H9 (cell line): ENCODE measurements around the gene LPCAT1. TPM values are rescaled to one million over a fixed set of nuclear protein-coding genes. Genes with fewer than 3 reads are reported as not detected.

ENCODE experiments used
- DNase-seq: peaks from one replicate; pipeline ENCODE4 v3.0.0-alpha.2; 2017
- H2AFZ ChIP-seq: one replicate; pipeline ENCODE4 v1.6.1; 2013; ENCODE audit warnings: mild to moderate bottlenecking, low read length, control low read depth, moderate library complexity
- H2AK5ac ChIP-seq: 2 replicates; pipeline ENCODE4 v1.6.1; 2013; ENCODE audit warnings: low read length, control low read depth, mixed read lengths; ENCODE audit not compliant: insufficient read length
- H2BK120ac ChIP-seq: one replicate; pipeline ENCODE4 v1.6.1; 2013; ENCODE audit warnings: low read depth, mild to moderate bottlenecking, low read length, control low read depth, inconsistent platforms; ENCODE audit not compliant: poor library complexity, severe bottlenecking
- H2BK12ac ChIP-seq: 2 replicates; pipeline ENCODE4 v1.6.1; 2013; ENCODE audit warnings: low read length, control low read depth, mixed read lengths, low read depth; ENCODE audit not compliant: insufficient read length
- H2BK15ac ChIP-seq: 2 replicates; pipeline ENCODE4 v1.6.1; 2013; ENCODE audit warnings: low read depth, low read length, control low read depth
- H2BK20ac ChIP-seq: one replicate; pipeline ENCODE4 v1.6.1; 2013; ENCODE audit warnings: low read depth, mild to moderate bottlenecking, low read length, control low read depth, inconsistent platforms; ENCODE audit not compliant: poor library complexity, severe bottlenecking
- H2BK5ac ChIP-seq: 2 replicates; pipeline ENCODE4 v1.6.1; 2013; ENCODE audit warnings: low read length, control low read depth, mixed read lengths; ENCODE audit not compliant: insufficient read length
- H3K14ac ChIP-seq: 2 replicates; pipeline ENCODE4 v1.6.1; 2013; ENCODE audit warnings: low read length, control low read depth; ENCODE audit not compliant: insufficient read depth
- H3K18ac ChIP-seq: 2 replicates; pipeline ENCODE4 v1.6.1; 2013; ENCODE audit warnings: low read depth, mild to moderate bottlenecking, mixed read lengths, low read length, control low read depth; ENCODE audit not compliant: insufficient read length
- H3K23ac ChIP-seq: 2 replicates; pipeline ENCODE4 v1.6.1; 2013; ENCODE audit warnings: low read length, control low read depth, mixed read lengths, low read depth; ENCODE audit not compliant: insufficient read length
- H3K23me2 ChIP-seq: 2 replicates; pipeline ENCODE4 v1.6.1; 2013; ENCODE audit warnings: low read depth, mild to moderate bottlenecking, mixed read lengths, low read length, control low read depth; ENCODE audit not compliant: insufficient read length, poor library complexity, severe bottlenecking
- H3K27ac ChIP-seq: 2 replicates; pipeline ENCODE4 v1.5.1; 2013; ENCODE audit warnings: low read length, control low read depth, mixed read lengths, low read depth; ENCODE audit not compliant: insufficient read length
- H3K27me3 ChIP-seq: 2 replicates; pipeline ENCODE4 v1.6.1; 2013; ENCODE audit warnings: low read length, control low read depth, inconsistent platforms; ENCODE audit not compliant: insufficient read depth
- H3K4ac ChIP-seq: 2 replicates; pipeline ENCODE4 v1.6.1; 2013; ENCODE audit warnings: low read depth, mild to moderate bottlenecking, control low read depth, inconsistent platforms, low read length, moderate library complexity
- H3K4me1 ChIP-seq: 2 replicates; pipeline ENCODE4 v1.6.1; 2013; ENCODE audit warnings: low read length, control low read depth, inconsistent platforms; ENCODE audit not compliant: insufficient read depth
- H3K4me2 ChIP-seq: 2 replicates; pipeline ENCODE4 v1.6.1; 2013; ENCODE audit warnings: low read length, control low read depth, mixed read lengths; ENCODE audit not compliant: insufficient read length, insufficient read depth
- H3K56ac ChIP-seq: 2 replicates; pipeline ENCODE4 v1.6.1; 2013; ENCODE audit warnings: low read depth, mild to moderate bottlenecking, mixed read lengths, low read length, control low read depth; ENCODE audit not compliant: insufficient read length
- H3K79me1 ChIP-seq: 2 replicates; pipeline ENCODE4 v1.6.1; 2013; ENCODE audit warnings: low read depth, mild to moderate bottlenecking, moderate library complexity, low read length, control low read depth, inconsistent platforms; ENCODE audit not compliant: insufficient read depth, poor library complexity, severe bottlenecking
- H3K79me2 ChIP-seq: 2 replicates; pipeline ENCODE4 v1.6.1; 2013; ENCODE audit warnings: low read length, control low read depth, inconsistent platforms; ENCODE audit not compliant: insufficient read depth
- H3K9ac ChIP-seq: 2 replicates; pipeline ENCODE4 v1.6.1; 2013; ENCODE audit warnings: low read length, control low read depth, mixed read lengths; ENCODE audit not compliant: insufficient read length; ENCODE audit errors: extremely low read depth
- H3K9me3 ChIP-seq: one replicate; pipeline ENCODE4 v1.6.1; 2013; ENCODE audit warnings: low read depth, low read length, inconsistent platforms; ENCODE audit not compliant: control insufficient read depth
- H3T11ph ChIP-seq: one replicate; pipeline ENCODE4 v1.6.1; 2013; ENCODE audit warnings: mild to moderate bottlenecking, low read length, control low read depth, inconsistent platforms
- H4K20me1 ChIP-seq: one replicate; pipeline ENCODE4 v1.6.1; 2013; ENCODE audit not compliant: control insufficient read depth, insufficient read length, insufficient read depth
- H4K5ac ChIP-seq: 2 replicates; pipeline ENCODE4 v1.6.1; 2013; ENCODE audit warnings: low read depth, mild to moderate bottlenecking, mixed read lengths, low read length, control low read depth; ENCODE audit not compliant: insufficient read length
- H4K8ac ChIP-seq: replicated peaks from 2 replicates; pipeline ENCODE4 v1.6.1; 2013; ENCODE audit warnings: low read length, control low read depth, mixed read lengths, low read depth; ENCODE audit not compliant: insufficient read length
- H4K91ac ChIP-seq: 2 replicates; pipeline ENCODE4 v1.6.1; 2013; ENCODE audit warnings: low read depth, mild to moderate bottlenecking, moderate library complexity, mixed read lengths, low read length, control low read depth; ENCODE audit not compliant: insufficient read length
- H3K27ac Mint-ChIP-seq, 3 experiments: 2 replicates in 2 of 3; 3 replicates in 1 of 3; pipeline ENCODE4 v1.8.0; 2020 to 2021; ENCODE audit warnings: mixed read lengths in 3 of 3, mild to moderate bottlenecking in 1 of 3, moderate library complexity in 1 of 3
- H3K27me3 Mint-ChIP-seq: 2 replicates; pipeline ENCODE4 v1.8.0; 2021; ENCODE audit warnings: low read depth, mild to moderate bottlenecking, moderate library complexity, mixed read lengths
- H3K36me3 Mint-ChIP-seq, 3 experiments: 2 replicates in 2 of 3; 3 replicates in 1 of 3; pipeline ENCODE4 v1.8.0; 2020 to 2021; ENCODE audit warnings: low read depth in 3 of 3, mixed read lengths in 3 of 3; ENCODE audit not compliant: insufficient read depth in 1 of 3
- H3K4me1 Mint-ChIP-seq, 2 experiments: 2 replicates each; pipeline ENCODE4 v1.8.0; 2020; ENCODE audit warnings: mixed read lengths in 2 of 2
- H3K4me3 Mint-ChIP-seq, 2 experiments: 2 replicates in 1 of 2; 3 replicates in 1 of 2; pipeline ENCODE4 v1.8.0; 2020 to 2021; ENCODE audit warnings: mild to moderate bottlenecking in 2 of 2, mixed read lengths in 2 of 2, moderate library complexity in 1 of 2
- H3K9me3 Mint-ChIP-seq, 2 experiments: 2 replicates in 1 of 2; 3 replicates in 1 of 2; pipeline ENCODE4 v1.8.0; 2020; ENCODE audit warnings: mild to moderate bottlenecking in 2 of 2, mixed read lengths in 2 of 2, moderate library complexity in 1 of 2
- CTCF ChIP-seq: fragments of 200-600 bp; sonication (generic); conservative IDR thresholded peaks from 3 replicates; pipeline ENCODE4 v1.8.0; 2021; ENCODE audit warnings: antibody characterized with exemption, mild to moderate bottlenecking
- WGBS: extraction: QIAGEN DNeasy Blood & Tissue Kit; methylation state at CpG from one replicate; pipeline ENCODE4 v1.1.7; 2013; ENCODE audit warnings: missing lambda C conversion rate, low lambda C conversion rate, mixed read lengths; ENCODE audit not compliant: insufficient read length; ENCODE audit errors: extremely low coverage; 5-methylcytosine and 5-hydroxymethylcytosine counted together
- total RNA-seq: library from RNA; stranded (reverse); gene quantifications from 2 replicates; pipeline ENCODE4 v1.2.1, GENCODE V29; 2021

Gene LPCAT1
- total RNA-seq, 1 experiment from 2014 or later, result 231 TPM

DNA sequence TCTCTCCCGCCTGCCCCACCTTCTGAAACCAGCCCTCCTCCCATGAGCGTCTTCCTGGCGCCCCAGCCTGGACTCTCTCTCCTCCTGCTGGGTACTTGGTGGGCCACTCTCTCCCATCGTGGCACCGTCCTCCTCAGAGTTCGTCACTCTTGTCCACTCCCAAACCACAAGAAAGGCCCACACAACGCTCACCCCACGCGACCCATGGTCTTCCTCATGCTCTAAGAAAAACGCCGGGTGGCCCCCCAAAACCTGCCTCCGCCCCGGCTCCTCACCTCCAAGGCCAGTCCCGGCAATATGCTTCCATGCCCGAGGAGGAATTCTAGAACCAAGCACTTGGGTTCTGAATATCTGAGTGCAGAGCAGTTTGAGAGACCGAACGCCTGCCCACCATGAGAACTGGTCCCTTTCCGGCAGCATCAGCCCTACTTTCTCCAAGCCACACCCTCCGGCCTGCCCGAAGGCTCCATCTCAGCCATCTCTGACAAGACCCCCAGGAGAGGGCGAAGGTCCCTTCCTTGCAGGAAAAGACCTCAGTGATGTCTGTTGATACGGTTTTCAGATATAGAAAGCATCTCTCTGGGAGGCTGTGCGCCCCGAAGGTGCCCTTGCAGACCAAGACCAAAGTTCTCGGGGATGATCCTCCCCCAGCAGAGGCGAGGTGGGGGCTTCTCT is 93.5 kb downstream of the LPCAT1 start:
- H3K4me1 Mint-ChIP-seq, result no peaks in the 10 kb centered on the region
- Histone ChIP-seq H3K9ac (no peak overlapping the region), H3K18ac (no peak overlapping the region), H3K56ac (no peak overlapping the region), H3K4me1 (no peaks in the 10 kb centered on the region), H2BK120ac (no peak overlapping the region), H3K14ac (no peak overlapping the region; the same call in 1 of the 2 replicates), H3K79me2 (no peaks in the 10 kb centered on the region), H3K23me2 (no peaks in the 10 kb centered on the region), H4K20me1 (peaks cover 4% of the 10 kb centered on the region), H2BK20ac (no peak overlapping the region), H2AFZ (no peak overlapping the region), H4K5ac (no peak overlapping the region), H3K23ac (no peak overlapping the region), H2BK5ac (no peak overlapping the region), H3K27ac (no peak overlapping the region), H3K9me3 (peaks cover 7% of the 10 kb centered on the region), H4K91ac (no peak overlapping the region), H3K27me3 (no peaks in the 10 kb centered on the region), H3K79me1 (no peaks in the 10 kb centered on the region), H3T11ph (no peak overlapping the region), H3K4me2 (no peak overlapping the region), H3K4ac (no peak overlapping the region), H2BK12ac (no peak overlapping the region), H4K8ac (no peak overlapping the region), H2AK5ac (no peak overlapping the region), H2BK15ac (no peak overlapping the region)
- H3K27me3 Mint-ChIP-seq, result peaks cover 41% of the 10 kb centered on the region
- DNase-seq, result no peak
- no peak for TF ChIP-seq CTCF
- no CpG with 5 or more reads among the region's 26 CpGs for WGBS
- no peak overlapping the region for H3K4me3 Mint-ChIP-seq
- H3K27ac Mint-ChIP-seq, result no peak overlapping the region
- H3K36me3 Mint-ChIP-seq, result peaks cover 6 to 8% (median 7%) of the 10 kb centered on the region in 3 experiments
- H3K9me3 Mint-ChIP-seq, result peaks cover 56 to 58% of the 10 kb centered on the region in 2 experiments
